GM12878 (cell line): ENCODE data around the gene KIRREL3. TPM values are rescaled to one million over a fixed set of nuclear protein-coding genes. Genes with fewer than 3 reads are reported as not detected.

ENCODE experiments used
- ATAC-seq: fragments of 200-7000 bp; cut with Tn5 transposase; 3 replicates; pipeline ENCODE4 v1.9.1; 2020; ENCODE audit warnings: mild to moderate bottlenecking, moderate library complexity
- BruUV-seq: library from RNA; stranded (reverse); fragments of 400-500 nt; replicated peaks from 2 replicates; lab custom pipeline; 2021; lab: Mats Ljungman, UMichigan
- CTCF ChIA-PET: fragments of 300-600 bp; sonication (Branson Sonifier 250); formaldehyde crosslinking; extraction: SDS; loops from one replicate; lab custom pipeline; 2021; ENCODE audit warnings: inconsistent platforms; lab: Yijun Ruan, JAX
- POLR2A ChIA-PET: fragments of 350-600 bp; formaldehyde crosslinking; extraction: SDS; loops from one replicate; lab custom pipeline; 2021; ENCODE audit warnings: inconsistent platforms; lab: Charles Lee
- RAD21 ChIA-PET: fragments of 300-600 bp; sonication (Branson Sonifier 250); formaldehyde crosslinking; loops from one replicate; lab custom pipeline; 2023; ENCODE audit warnings: antibody characterized with exemption; ENCODE audit not compliant: unreplicated experiment; lab: Charles Lee
- SMC1A ChIA-PET: fragments of 300-600 bp; sonication (Branson Sonifier 250); formaldehyde crosslinking; loops from one replicate; lab custom pipeline; 2023; ENCODE audit not compliant: unreplicated experiment, uncharacterized antibody; lab: Charles Lee
- DNase-seq: peaks from one replicate; pipeline ENCODE4 v3.0.0-alpha.2; 2011; ENCODE audit warnings: low read depth, low spot score
- FAIRE-seq: peaks from 3 replicates; lab custom pipeline; 2011; peaks lifted over from hg19 to GRCh38; lab: Jason Lieb, UNC
- H2AFZ ChIP-seq: 2 replicates; pipeline ENCODE4 v1.6.0; 2011; ENCODE audit warnings: low read depth, low read length, control low read depth; ENCODE audit not compliant: control insufficient read depth
- H3K27ac ChIP-seq: 2 replicates; pipeline ENCODE4 v1.5.1; 2011; ENCODE audit warnings: control low read depth; ENCODE audit not compliant: control insufficient read depth, insufficient read depth
- H3K27me3 ChIP-seq, 2 experiments: replicated peaks in 1 of 2; 2 replicates each; pipeline versions ENCODE4 v1.6.0 to v1.6.1; 2011; ENCODE audit warnings: low read length in 1 of 2; ENCODE audit not compliant: control insufficient read depth in 2 of 2, insufficient read depth in 2 of 2
- H3K36me3 ChIP-seq, 2 experiments: 2 replicates each; pipeline ENCODE4 v1.5.1; 2011; ENCODE audit warnings: low read length in 1 of 2; ENCODE audit not compliant: control insufficient read depth in 2 of 2, insufficient read depth in 2 of 2
- H3K4me1 ChIP-seq: 2 replicates; pipeline ENCODE4 v1.6.1; 2011; ENCODE audit warnings: mild to moderate bottlenecking, low read length, moderate library complexity, mixed read lengths; ENCODE audit not compliant: control insufficient read depth, insufficient read depth
- H3K4me2 ChIP-seq: 2 replicates; pipeline ENCODE4 v1.6.0; 2011; ENCODE audit warnings: control low read depth; ENCODE audit not compliant: control insufficient read depth, insufficient read depth
- H3K4me3 ChIP-seq: fragments of 200-600 bp; sonication (generic); 2 replicates; pipeline ENCODE4 v1.5.1; 2016
- H3K79me2 ChIP-seq: 2 replicates; pipeline ENCODE4 v1.6.0; 2011; ENCODE audit warnings: low read length; ENCODE audit not compliant: control insufficient read depth, insufficient read depth
- H3K9ac ChIP-seq: 2 replicates; pipeline ENCODE4 v1.8.0; 2011; ENCODE audit warnings: low read length, control low read depth, mixed read lengths; ENCODE audit not compliant: control insufficient read depth, insufficient read depth
- H3K9me3 ChIP-seq: replicated peaks from 3 replicates; pipeline ENCODE4 v1.5.1; 2011; ENCODE audit warnings: mild to moderate bottlenecking, low read length; ENCODE audit not compliant: control insufficient read depth, insufficient read depth
- H4K20me1 ChIP-seq: 2 replicates; pipeline ENCODE4 v1.6.0; 2011; ENCODE audit not compliant: control insufficient read depth, insufficient read depth
- BACH1 ChIP-seq: fragments of 450-650 bp; IDR thresholded peaks from 2 replicates; pipeline ENCODE4 v1.6.1; 2017; ENCODE audit warnings: mild to moderate bottlenecking, borderline replicate concordance
- NFIC ChIP-seq: IDR thresholded peaks from 2 replicates; pipeline ENCODE4 v1.6.1; 2012; ENCODE audit warnings: low read depth, mild to moderate bottlenecking, inconsistent platforms, low read length, moderate library complexity
- PML ChIP-seq: IDR thresholded peaks from 2 replicates; pipeline ENCODE4 v1.6.1; 2012; ENCODE audit warnings: low read length, inconsistent platforms
- YY1 ChIP-seq: IDR thresholded peaks from 2 replicates; pipeline ENCODE4 v1.6.1; 2011; ENCODE audit warnings: low read depth, mild to moderate bottlenecking, low read length
- ZNF217 ChIP-seq: fragments of 450-650 bp; IDR thresholded peaks from 2 replicates; pipeline ENCODE4 v1.6.1; 2017; ENCODE audit warnings: antibody characterized with exemption, mild to moderate bottlenecking
- WGBS: methylation state at CpG from one replicate; pipeline ENCODE4 v1.1.6; 2016; ENCODE audit warnings: low lambda C conversion rate; ENCODE audit not compliant: insufficient replicate concordance, insufficient coverage; ENCODE audit errors: missing lambda C conversion rate; 5-methylcytosine and 5-hydroxymethylcytosine counted together
- in situ Hi-C: fragments of 300-500 bp; cut with MboI; formaldehyde crosslinking; loops from 9 replicates; pipeline ENCODE4 v1.14.3; 2018; ENCODE audit warnings: mixed read lengths
- intact Hi-C: fragments of 100-400 bp; cut with micrococcal nuclease; formaldehyde crosslinking; loops from one replicate; pipeline ENCODE4 v1.14.2; 2022; ENCODE audit not compliant: unreplicated experiment
- polyA plus RNA-seq, 11 experiments: library from polyadenylated mRNA; depleted of rRNA in 4 of 11; unstranded in 6 of 11; stranded (reverse) in 5 of 11; fragments of >200 nt; fragmentation: Nextera tagmentation in 4 of 11; fragmentation: Illumina TruSeq in 1 of 11; extraction: Ambion mirVana in 4 of 11; extraction: Trizol in 1 of 11; gene quantifications; 1 replicate in 1 of 11; 2 replicates in 10 of 11; pipeline versions ENCODE4 v1.2.1 to v1.2.3, GENCODE V29; 2011 to 2016; ENCODE audit warnings: inconsistent platforms in 2 of 11, missing spikeins in 2 of 11, low read depth in 1 of 11
- total RNA-seq, 4 experiments: library from RNA; depleted of rRNA in 3 of 4; stranded (reverse); fragments of >200 nt in 3 of 4; fragmentation: Illumina TruSeq in 1 of 4; extraction: Trizol in 1 of 4; gene quantifications; 2 replicates each; pipeline versions ENCODE4 v1.2.1 to v1.2.3, GENCODE V29; 2013 to 2021
- TF ChIP-seq, protein P1 (sequence below): IDR thresholded peaks from 2 replicates; pipeline ENCODE4 v1.6.1; 2012; ENCODE audit warnings: low read depth, low read length, improper control_type of control experiment
- TF ChIP-seq, protein P2 (sequence below): IDR thresholded peaks from 2 replicates; pipeline ENCODE4 v1.6.1; 2011; ENCODE audit warnings: borderline replicate concordance, low read depth, mild to moderate bottlenecking, moderate library complexity, mixed read lengths, low read length; ENCODE audit not compliant: insufficient read depth; ENCODE audit errors: extremely low read length
- TF ChIP-seq, protein P3 (sequence below): IDR thresholded peaks from 2 replicates; pipeline ENCODE4 v1.6.1; 2011; ENCODE audit warnings: low read depth, low read length, improper control_type of control experiment, borderline replicate concordance

Gene KIRREL3
- total and polyA plus RNA-seq, 10 of the 15 experiments (the other 5 are each of a cell fraction or from before 2014, with no cell fraction given), result under 0.01 TPM; not detected in 9

DNA sequence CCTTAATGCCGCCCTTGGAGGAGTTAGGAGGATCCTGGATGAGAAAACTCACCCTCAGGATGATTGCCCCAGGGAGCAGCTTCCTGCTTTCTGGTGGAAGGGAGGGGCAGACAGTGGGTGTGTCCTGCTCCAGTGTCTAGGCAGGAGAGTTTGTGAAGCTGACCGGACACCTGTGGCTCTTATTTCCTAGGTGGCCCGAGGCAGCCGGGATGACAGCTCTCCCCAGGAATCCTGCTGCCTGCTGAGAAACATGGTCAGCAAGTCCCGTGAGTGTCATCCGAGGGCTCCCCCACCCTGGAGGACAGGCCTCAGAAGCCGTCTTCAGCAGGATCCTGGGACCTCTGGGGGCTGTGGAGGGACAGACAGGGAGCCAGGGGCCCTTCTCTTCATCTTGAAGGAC lies 594.7 kb downstream of the KIRREL3 start:
- H3K4me2 ChIP-seq, result no peak overlapping the region
- intact Hi-C loops (no loop called here), in situ Hi-C loops (no loop called here)
- no peak for DNase-seq
- ChIA-PET RAD21 (no interaction called here), SMC1A (no interaction called here), CTCF (no interaction called here), POLR2A (no interaction called here)
- TF ChIP-seq, protein P1, sequence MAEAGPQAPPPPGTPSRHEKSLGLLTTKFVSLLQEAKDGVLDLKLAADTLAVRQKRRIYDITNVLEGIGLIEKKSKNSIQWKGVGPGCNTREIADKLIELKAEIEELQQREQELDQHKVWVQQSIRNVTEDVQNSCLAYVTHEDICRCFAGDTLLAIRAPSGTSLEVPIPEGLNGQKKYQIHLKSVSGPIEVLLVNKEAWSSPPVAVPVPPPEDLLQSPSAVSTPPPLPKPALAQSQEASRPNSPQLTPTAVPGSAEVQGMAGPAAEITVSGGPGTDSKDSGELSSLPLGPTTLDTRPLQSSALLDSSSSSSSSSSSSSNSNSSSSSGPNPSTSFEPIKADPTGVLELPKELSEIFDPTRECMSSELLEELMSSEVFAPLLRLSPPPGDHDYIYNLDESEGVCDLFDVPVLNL, result no peak
- TF ChIP-seq BACH1 (no peak), YY1 (no peak), PML (no peak), NFIC (no peak), ZNF217 (no peak)
- TF ChIP-seq, protein P2, sequence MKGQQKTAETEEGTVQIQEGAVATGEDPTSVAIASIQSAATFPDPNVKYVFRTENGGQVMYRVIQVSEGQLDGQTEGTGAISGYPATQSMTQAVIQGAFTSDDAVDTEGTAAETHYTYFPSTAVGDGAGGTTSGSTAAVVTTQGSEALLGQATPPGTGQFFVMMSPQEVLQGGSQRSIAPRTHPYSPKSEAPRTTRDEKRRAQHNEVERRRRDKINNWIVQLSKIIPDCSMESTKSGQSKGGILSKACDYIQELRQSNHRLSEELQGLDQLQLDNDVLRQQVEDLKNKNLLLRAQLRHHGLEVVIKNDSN, result no peak
- TF ChIP-seq, protein P3, sequence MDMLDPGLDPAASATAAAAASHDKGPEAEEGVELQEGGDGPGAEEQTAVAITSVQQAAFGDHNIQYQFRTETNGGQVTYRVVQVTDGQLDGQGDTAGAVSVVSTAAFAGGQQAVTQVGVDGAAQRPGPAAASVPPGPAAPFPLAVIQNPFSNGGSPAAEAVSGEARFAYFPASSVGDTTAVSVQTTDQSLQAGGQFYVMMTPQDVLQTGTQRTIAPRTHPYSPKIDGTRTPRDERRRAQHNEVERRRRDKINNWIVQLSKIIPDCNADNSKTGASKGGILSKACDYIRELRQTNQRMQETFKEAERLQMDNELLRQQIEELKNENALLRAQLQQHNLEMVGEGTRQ, result no peak
- no peak overlapping the region for H3K9ac ChIP-seq
- H4K20me1 ChIP-seq, result no peaks in the 10 kb centered on the region; the same call in 1 of the 2 replicates
- peaks cover 3% of the 10 kb centered on the region; the same call in 1 of the 2 replicates for H3K4me1 ChIP-seq
- WGBS, result 75% methylated on average over 7 of the region's 7 CpGs
- H3K36me3 ChIP-seq, result no peaks in the 10 kb centered on the region
- H3K27ac ChIP-seq, result no peak overlapping the region
- H3K79me2 ChIP-seq, result no peaks in the 10 kb centered on the region
- no peak for FAIRE-seq
- no peak for ATAC-seq
- no peak overlapping the region for H2AFZ ChIP-seq
- H3K27me3 ChIP-seq, result no peaks in the 10 kb centered on the region
- H3K9me3 ChIP-seq, result no peaks in the 10 kb centered on the region
- H3K4me3 ChIP-seq, result no peak overlapping the region
- BruUV-seq, result no TSS peak
